Measurements from ENCODE around the gene SLC6A1. TPM values are rescaled to one million over a fixed set of nuclear protein-coding genes. Genes with fewer than 3 reads are reported as not detected.

SLC6A1 gene
- total RNA-seq, 1 experiment from 2014 or later = not detected

- Histone ChIP-seq H2AFZ (ENCODE audit: low read depth, low read length, poor library complexity, severe bottlenecking) (no peak overlapping the region), H3K27me3 (ENCODE audit: insufficient read depth, low read length) (peaks cover 16% of the 10 kb centered on the region; the same call in 1 of the 2 replicates)
Observed at GRCh38 chr3:11005686-11006256, 13.2 kb downstream of the SLC6A1 start.

GRCh38 chr3:11006986-11007933 is 14.7 kb downstream of the SLC6A1 start:
- Histone ChIP-seq H3K4me3 (replicated peaks in 1 of 2; ENCODE audit: low read depth in 1 of 2, low read length in 2 of 2) (no peak overlapping the region), H3K9ac (ENCODE audit: low read length) (no peak overlapping the region), H3K9me2 (ENCODE audit: insufficient read depth) (no peaks in the 10 kb centered on the region), H2AFZ (ENCODE audit: low read depth, low read length, poor library complexity, severe bottlenecking) (no peak overlapping the region), H3K36me3 (ENCODE audit: control insufficient read depth in 1 of 2, insufficient read depth in 2 of 2, low read length in 2 of 2) (no peaks in the 10 kb centered on the region), H3K27ac (ENCODE audit: low read depth, low read length) (no peak overlapping the region), H4K20me1 (ENCODE audit: insufficient read depth) (no peaks in the 10 kb centered on the region), H3K9me3 (ENCODE audit: control insufficient read depth in 1 of 2, insufficient read depth in 1 of 2, low read depth in 1 of 2, low read length in 2 of 2) (no peaks in the 10 kb centered on the region), H3K27me3 (ENCODE audit: insufficient read depth, low read length) (peaks cover 17% of the 10 kb centered on the region; the same call in 1 of the 2 replicates), H3K4me1 (ENCODE audit: control insufficient read depth in 1 of 2, insufficient read depth in 2 of 2, low read length in 2 of 2) (no peaks in the 10 kb centered on the region), H3K79me2 (ENCODE audit: insufficient read depth, low read length) (no peaks in the 10 kb centered on the region), H3K4me2 (ENCODE audit: low read length) (no peak overlapping the region)
- TF ChIP-seq CBX3 (IDR thresholded peaks at IDR 0.05; ENCODE audit: low read depth) (no peak), EGR1 (IDR thresholded peaks at IDR 0.05; ENCODE audit: low read depth) (no peak), EZH2phosphoT487 (IDR thresholded peaks at IDR 0.05; ENCODE audit: borderline replicate concordance) (no peak), CTCF (IDR thresholded peaks at IDR 0.05 in 2 of 3, conservative IDR thresholded peaks at IDR 0.05 in 1 of 3; ENCODE audit: borderline replicate concordance in 1 of 3, insufficient read depth in 1 of 3, low read depth in 2 of 3, low read length in 2 of 3) (no peak), JUND (IDR thresholded peaks at IDR 0.05) (no peak), FOSL1 (IDR thresholded peaks at IDR 0.05; ENCODE audit: low read depth) (no peak), SRF (IDR thresholded peaks at IDR 0.05; ENCODE audit: low read depth) (no peak), ZFX (IDR thresholded peaks at IDR 0.05) (no peak), SP1 (IDR thresholded peaks at IDR 0.05; ENCODE audit: low read depth) (no peak), SIN3A (IDR thresholded peaks at IDR 0.05; ENCODE audit: low read depth) (no peak), TCF7L2 (IDR thresholded peaks at IDR 0.05; ENCODE audit: borderline replicate concordance, extremely low read depth, insufficient read depth, insufficient read length) (no peak), REST (IDR thresholded peaks at IDR 0.05; ENCODE audit: low read depth) (no peak)
- ChIA-PET CTCF (no interaction called here), POLR2A (no interaction called here), RAD21 (ENCODE audit: low non-redundant PET in 1 of 2, low total read pairs in 2 of 2, uncharacterized antibody in 2 of 2, unreplicated experiment in 2 of 2) (no interaction called here)
- ATAC-seq (0 out of 2 replicates have a peak, but pooled peaks have one; percentile 36), DNase-seq (ENCODE audit: low read depth, low spot score) (no peak)
- intact Hi-C loops (cut with micrococcal nuclease) = no loop called here
- BruUV-seq (replicated peaks) = no TSS peak

More at GRCh38 chr3:11005686-11006256, 13.2 kb downstream of the SLC6A1 start:
- no peak for ATAC-seq
- Histone ChIP-seq H3K4me3 (replicated peaks in 1 of 2; ENCODE audit: low read depth in 1 of 2, low read length in 2 of 2) (no peak overlapping the region), H3K9me3 (ENCODE audit: control insufficient read depth in 1 of 2, insufficient read depth in 1 of 2, low read depth in 1 of 2, low read length in 2 of 2) (no peaks in the 10 kb centered on the region), H3K4me2 (ENCODE audit: low read length) (no peak overlapping the region), H3K9me2 (ENCODE audit: insufficient read depth) (no peaks in the 10 kb centered on the region), H4K20me1 (ENCODE audit: insufficient read depth) (no peaks in the 10 kb centered on the region), H3K27ac (ENCODE audit: low read depth, low read length) (no peak overlapping the region), H3K9ac (ENCODE audit: low read length) (no peak overlapping the region), H3K4me1 (ENCODE audit: control insufficient read depth in 1 of 2, insufficient read depth in 2 of 2, low read length in 2 of 2) (0 out of 4 replicates have a peak, but pooled peaks cover 0 to 4% of the 10 kb centered on the region in 2 experiments), H3K36me3 (ENCODE audit: control insufficient read depth in 1 of 2, insufficient read depth in 2 of 2, low read length in 2 of 2) (no peaks in the 10 kb centered on the region), H3K79me2 (ENCODE audit: insufficient read depth, low read length) (no peaks in the 10 kb centered on the region)
- TF ChIP-seq FOSL1 (IDR thresholded peaks at IDR 0.05; ENCODE audit: low read depth) = no peak
- BruUV-seq (replicated peaks) = no TSS peak
- CTCF ChIA-PET = no interaction called here
- no peak for DNase-seq (ENCODE audit: low read depth, low spot score)
- intact Hi-C loops (cut with micrococcal nuclease) = no loop called here
- POLR2A ChIA-PET = no interaction called here
- RAD21 ChIA-PET (ENCODE audit: low non-redundant PET in 1 of 2, low total read pairs in 2 of 2, uncharacterized antibody in 2 of 2, unreplicated experiment in 2 of 2) = no interaction called here

All from HCT116 (cell line).